Hepatocyte (in vitro differentiated cells): Measurements from ENCODE around the gene OTUD4. TPM values are rescaled to one million over a fixed set of nuclear protein-coding genes. Genes with fewer than 3 reads are reported as not detected.

ENCODE experiments used
- DNase-seq: peaks from one replicate; pipeline ENCODE4 v3.0.0-alpha.2; 2016; ENCODE audit warnings: low spot score
- H2AFZ ChIP-seq: fragments of 200-600 bp; sonication (generic); 2 replicates; pipeline ENCODE4 v1.6.0; 2016; ENCODE audit warnings: antibody characterized with exemption, mild to moderate bottlenecking
- H3K27ac ChIP-seq: fragments of 200-600 bp; sonication (generic); 2 replicates; pipeline ENCODE4 v1.5.1; 2016; ENCODE audit warnings: mild to moderate bottlenecking
- H3K27me3 ChIP-seq: fragments of 200-600 bp; sonication (generic); 2 replicates; pipeline ENCODE4 v1.6.1; 2016
- H3K36me3 ChIP-seq: fragments of 200-600 bp; sonication (generic); replicated peaks from 2 replicates; pipeline ENCODE4 v1.5.1; 2016; ENCODE audit warnings: low read depth; ENCODE audit not compliant: insufficient read depth
- H3K4me1 ChIP-seq: fragments of 200-600 bp; sonication (generic); 2 replicates; pipeline ENCODE4 v1.5.1; 2016; ENCODE audit warnings: mild to moderate bottlenecking, moderate library complexity; ENCODE audit not compliant: insufficient read depth
- H3K4me2 ChIP-seq: fragments of 200-600 bp; sonication (generic); 2 replicates; pipeline ENCODE4 v1.6.0; 2016
- H3K4me3 ChIP-seq: fragments of 200-600 bp; sonication (generic); 2 replicates; pipeline ENCODE4 v1.5.1; 2016; ENCODE audit warnings: mild to moderate bottlenecking
- H3K79me2 ChIP-seq: fragments of 200-600 bp; sonication (generic); 2 replicates; pipeline ENCODE4 v1.6.0; 2017; ENCODE audit warnings: mild to moderate bottlenecking
- H3K9me2 ChIP-seq: fragments of 200-600 bp; sonication (generic); replicated peaks from 2 replicates; pipeline ENCODE4 v1.6.0; 2017; ENCODE audit warnings: mild to moderate bottlenecking; ENCODE audit not compliant: insufficient read depth
- H3K9me3 ChIP-seq: fragments of 200-600 bp; sonication (generic); 2 replicates; pipeline ENCODE4 v1.5.1; 2016; ENCODE audit warnings: low read depth, mild to moderate bottlenecking
- H4K20me1 ChIP-seq: fragments of 200-600 bp; sonication (generic); 2 replicates; pipeline ENCODE4 v1.6.0; 2016; ENCODE audit warnings: mild to moderate bottlenecking; ENCODE audit not compliant: insufficient read depth, poor library complexity, severe bottlenecking
- EZH2 ChIP-seq: fragments of 200-600 bp; sonication (generic); IDR thresholded peaks from 2 replicates; pipeline ENCODE4 v1.6.1; 2016; ENCODE audit warnings: antibody characterized with exemption, mild to moderate bottlenecking, borderline replicate concordance
- EZH2phosphoT487 ChIP-seq: fragments of 200-600 bp; sonication (generic); IDR thresholded peaks from one replicate; pipeline ENCODE4 v1.6.1; 2018; ENCODE audit warnings: antibody characterized with exemption, mild to moderate bottlenecking, low read depth, moderate library complexity; ENCODE audit not compliant: unreplicated experiment, severe bottlenecking
- WGBS: methylation state at CpG from one replicate; pipeline ENCODE4 v1.1.6; 2016; ENCODE audit warnings: low lambda C conversion rate; ENCODE audit errors: missing lambda C conversion rate; 5-methylcytosine and 5-hydroxymethylcytosine counted together
- polyA plus RNA-seq: library from polyadenylated mRNA; unstranded; fragments of >200 nt; fragmentation: Nextera tagmentation; extraction: Ambion mirVana; gene quantifications from 2 replicates; pipeline ENCODE4 v1.2.1, GENCODE V29; 2016
- total RNA-seq: library from RNA; depleted of rRNA; stranded (reverse); fragments of >200 nt; gene quantifications from 2 replicates; pipeline ENCODE4 v1.2.3, GENCODE V29; 2014
- TF ChIP-seq, protein P1 (sequence below): fragments of 200-600 bp; sonication (generic); IDR thresholded peaks from 2 replicates; pipeline ENCODE4 v1.5.1; 2016; ENCODE audit warnings: antibody characterized with exemption, mild to moderate bottlenecking; ENCODE audit not compliant: poor library complexity

The OTUD4 gene
- total and polyA plus RNA-seq, 2 experiments from 2014 or later = 12.9 to 23.9 TPM

DNA sequence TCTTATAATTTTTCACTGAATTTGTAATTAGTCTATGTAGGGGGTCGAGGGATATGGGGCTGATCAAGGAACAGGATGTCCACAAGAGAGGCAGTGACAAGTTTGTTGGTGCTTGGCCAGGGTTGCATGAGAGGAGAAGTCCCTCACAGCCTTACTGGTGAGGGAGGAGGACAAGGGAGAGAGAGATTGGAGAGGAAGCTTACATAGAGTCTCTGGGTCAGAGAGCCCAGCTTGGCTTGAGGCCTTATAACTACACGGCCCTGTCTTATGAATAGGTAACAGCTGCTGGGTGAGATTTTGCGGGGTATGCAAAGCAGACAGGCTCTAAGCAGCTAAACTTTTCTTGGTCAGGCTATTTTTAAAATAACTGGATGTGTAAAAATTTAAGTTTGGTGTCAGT lies 37.9 kb upstream of the OTUD4 start:
- no peak overlapping the region for H3K4me2 ChIP-seq
- WGBS = 72% methylated on average over 3 of the region's 3 CpGs

DNA sequence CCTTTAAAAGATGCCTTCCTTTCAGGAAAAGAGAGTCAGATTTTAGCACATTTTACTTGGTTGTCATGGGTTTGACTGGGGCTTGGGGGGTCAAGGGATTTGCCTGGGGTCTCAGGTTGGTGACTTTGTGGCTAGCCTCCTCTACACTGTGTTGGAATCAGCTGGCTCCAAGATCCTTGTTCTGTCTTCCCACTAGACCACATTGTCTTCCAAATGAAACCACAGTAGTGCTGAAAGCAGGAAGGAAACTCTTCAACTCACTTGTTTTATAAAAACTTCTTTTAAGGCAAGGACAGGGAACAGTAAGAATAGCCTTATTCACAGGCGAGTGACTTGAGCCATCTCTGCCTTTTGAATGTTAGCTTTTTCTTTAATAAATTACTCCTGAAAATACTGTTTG lies 37.0 kb upstream of the OTUD4 start:
- Histone ChIP-seq H2AFZ (no peak overlapping the region), H3K27me3 (no peaks in the 10 kb centered on the region), H3K9me2 (no peaks in the 10 kb centered on the region), H3K27ac (no peak overlapping the region), H4K20me1 (no peaks in the 10 kb centered on the region), H3K4me3 (no peak overlapping the region), H3K9me3 (no peaks in the 10 kb centered on the region), H3K36me3 (no peaks in the 10 kb centered on the region), H3K4me2 (no peak overlapping the region), H3K4me1 (no peaks in the 10 kb centered on the region), H3K79me2 (no peaks in the 10 kb centered on the region)
- TF ChIP-seq, protein P1, sequence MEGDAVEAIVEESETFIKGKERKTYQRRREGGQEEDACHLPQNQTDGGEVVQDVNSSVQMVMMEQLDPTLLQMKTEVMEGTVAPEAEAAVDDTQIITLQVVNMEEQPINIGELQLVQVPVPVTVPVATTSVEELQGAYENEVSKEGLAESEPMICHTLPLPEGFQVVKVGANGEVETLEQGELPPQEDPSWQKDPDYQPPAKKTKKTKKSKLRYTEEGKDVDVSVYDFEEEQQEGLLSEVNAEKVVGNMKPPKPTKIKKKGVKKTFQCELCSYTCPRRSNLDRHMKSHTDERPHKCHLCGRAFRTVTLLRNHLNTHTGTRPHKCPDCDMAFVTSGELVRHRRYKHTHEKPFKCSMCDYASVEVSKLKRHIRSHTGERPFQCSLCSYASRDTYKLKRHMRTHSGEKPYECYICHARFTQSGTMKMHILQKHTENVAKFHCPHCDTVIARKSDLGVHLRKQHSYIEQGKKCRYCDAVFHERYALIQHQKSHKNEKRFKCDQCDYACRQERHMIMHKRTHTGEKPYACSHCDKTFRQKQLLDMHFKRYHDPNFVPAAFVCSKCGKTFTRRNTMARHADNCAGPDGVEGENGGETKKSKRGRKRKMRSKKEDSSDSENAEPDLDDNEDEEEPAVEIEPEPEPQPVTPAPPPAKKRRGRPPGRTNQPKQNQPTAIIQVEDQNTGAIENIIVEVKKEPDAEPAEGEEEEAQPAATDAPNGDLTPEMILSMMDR = no peak
- TF ChIP-seq EZH2 (no peak), EZH2phosphoT487 (no peak)
- WGBS = 90% methylated on average over 1 of the region's 1 CpG
- no peak for DNase-seq

More for the DNA sequence above, 37.9 kb upstream of the OTUD4 start:
- Histone ChIP-seq H4K20me1 (no peaks in the 10 kb centered on the region), H3K9me3 (no peaks in the 10 kb centered on the region), H3K27me3 (no peaks in the 10 kb centered on the region), H3K4me1 (no peaks in the 10 kb centered on the region), H3K9me2 (no peaks in the 10 kb centered on the region), H3K36me3 (no peaks in the 10 kb centered on the region), H3K79me2 (no peaks in the 10 kb centered on the region), H3K4me3 (no peak overlapping the region), H2AFZ (no peak overlapping the region), H3K27ac (no peak overlapping the region)
- no peak for TF ChIP-seq EZH2
- TF ChIP-seq, protein P1 = no peak
- no peak for TF ChIP-seq EZH2phosphoT487
- DNase-seq = no peak

DNA sequence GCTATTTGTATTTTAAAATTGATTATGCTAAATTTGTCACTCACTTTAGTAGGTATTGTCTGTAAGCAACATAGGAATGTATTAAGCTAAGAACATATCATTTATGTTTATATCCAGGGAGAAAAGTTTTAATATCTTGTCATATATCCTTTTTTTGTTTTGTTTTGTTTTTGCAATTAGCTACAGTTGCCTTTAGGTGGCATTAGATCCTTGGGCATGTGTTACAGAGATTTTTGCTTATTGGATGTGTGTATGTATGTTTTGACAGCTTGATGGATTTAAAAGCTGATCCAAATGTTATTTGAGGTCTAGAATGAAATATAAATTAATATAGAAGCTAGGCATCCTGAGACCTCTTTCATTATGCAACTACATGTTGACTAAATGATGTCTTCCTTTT lies 36.1 kb upstream of the OTUD4 start:
- Histone ChIP-seq H3K4me1 (no peaks in the 10 kb centered on the region), H3K79me2 (no peaks in the 10 kb centered on the region), H4K20me1 (no peaks in the 10 kb centered on the region), H3K9me2 (no peaks in the 10 kb centered on the region), H3K4me3 (no peak overlapping the region), H3K27ac (no peak overlapping the region), H3K9me3 (no peaks in the 10 kb centered on the region), H2AFZ (no peak overlapping the region), H3K4me2 (no peak overlapping the region), H3K27me3 (no peaks in the 10 kb centered on the region), H3K36me3 (no peaks in the 10 kb centered on the region)
- no peak for DNase-seq
- TF ChIP-seq EZH2phosphoT487 (no peak), EZH2 (no peak)
- TF ChIP-seq, protein P1 = peak; percentile 63

GRCh38 chr4:145213245-145213644 lies 32.9 kb upstream of the OTUD4 start:
- no peak overlapping the region for H3K4me2 ChIP-seq

More at GRCh38 chr4:145213245-145213644, 32.9 kb upstream of the OTUD4 start:
- Histone ChIP-seq H3K9me2 (no peaks in the 10 kb centered on the region), H3K27me3 (no peaks in the 10 kb centered on the region), H3K27ac (no peak overlapping the region), H4K20me1 (no peaks in the 10 kb centered on the region), H3K79me2 (no peaks in the 10 kb centered on the region), H2AFZ (no peak overlapping the region), H3K4me1 (no peaks in the 10 kb centered on the region), H3K9me3 (no peaks in the 10 kb centered on the region), H3K36me3 (no peaks in the 10 kb centered on the region), H3K4me3 (no peak overlapping the region)
- WGBS = 93% methylated on average over 2 of the region's 2 CpGs
- DNase-seq = no peak
- TF ChIP-seq EZH2phosphoT487 = no peak
- no peak for TF ChIP-seq EZH2
- TF ChIP-seq, protein P1 = no peak
